ENCODE data around the gene PTMS.

Gene PTMS

DNA sequence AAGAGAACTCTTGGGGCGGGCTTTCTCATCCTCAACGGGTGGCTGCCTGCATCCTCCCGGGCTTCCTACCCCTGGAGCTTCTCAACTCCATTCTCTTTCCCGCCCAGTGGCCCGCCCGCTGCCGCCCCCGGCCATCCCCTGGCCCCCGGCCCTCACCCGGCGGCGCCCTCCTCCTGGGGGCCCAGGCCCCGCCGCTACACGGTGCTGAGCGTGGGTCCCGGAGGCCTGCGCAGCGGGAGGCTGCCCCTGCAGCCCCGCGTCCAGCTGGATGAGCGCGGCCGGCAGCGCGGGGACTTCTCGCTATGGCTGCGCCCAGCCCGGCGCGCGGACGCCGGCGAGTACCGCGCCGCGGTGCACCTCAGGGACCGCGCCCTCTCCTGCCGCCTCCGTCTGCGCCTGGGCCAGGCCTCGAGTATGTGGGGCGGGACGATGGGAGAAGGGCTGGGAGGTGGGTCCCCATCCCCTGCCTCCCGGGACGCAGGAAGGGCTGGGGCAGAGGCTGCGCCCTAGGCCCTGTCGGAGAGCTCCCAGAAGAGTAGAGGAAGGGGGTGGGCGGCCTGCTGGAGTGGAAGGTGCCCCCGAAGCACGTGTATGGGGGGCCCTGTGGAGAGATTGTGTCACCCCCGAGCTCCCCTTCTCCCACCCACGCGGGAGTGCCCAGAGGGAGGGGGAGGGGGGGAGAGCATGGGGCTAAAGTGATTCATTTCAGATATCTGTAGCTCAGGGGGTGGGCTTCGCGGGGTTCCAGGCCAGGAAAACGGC lies 7.6 kb downstream of the PTMS start:
- no peaks in the 10 kb centered on the region for H3K36me3 ChIP-seq (ENCODE audit: control insufficient read depth, insufficient read depth, low read length)
- no peaks in the 10 kb centered on the region for H3K9me3 ChIP-seq (ENCODE audit: control insufficient read depth, low read length)
- H2AFZ ChIP-seq = no peak overlapping the region
- H3K4me1 ChIP-seq = peaks cover 28% of the 10 kb centered on the region
- H3K4me3 ChIP-seq (ENCODE audit: low read depth, low read length) = no peak overlapping the region
- H3K4me2 ChIP-seq (ENCODE audit: low read length) = no peak overlapping the region
- no peak overlapping the region for H3K27ac ChIP-seq
- no peak overlapping the region for H3K9ac ChIP-seq
- no peaks in the 10 kb centered on the region for H3K79me2 ChIP-seq
- no peaks in the 10 kb centered on the region for H3K27me3 ChIP-seq (ENCODE audit: control insufficient read depth, insufficient read depth, low read length)
- no peak for TF ChIP-seq CTCF (IDR thresholded peaks at IDR 0.05)

DNA sequence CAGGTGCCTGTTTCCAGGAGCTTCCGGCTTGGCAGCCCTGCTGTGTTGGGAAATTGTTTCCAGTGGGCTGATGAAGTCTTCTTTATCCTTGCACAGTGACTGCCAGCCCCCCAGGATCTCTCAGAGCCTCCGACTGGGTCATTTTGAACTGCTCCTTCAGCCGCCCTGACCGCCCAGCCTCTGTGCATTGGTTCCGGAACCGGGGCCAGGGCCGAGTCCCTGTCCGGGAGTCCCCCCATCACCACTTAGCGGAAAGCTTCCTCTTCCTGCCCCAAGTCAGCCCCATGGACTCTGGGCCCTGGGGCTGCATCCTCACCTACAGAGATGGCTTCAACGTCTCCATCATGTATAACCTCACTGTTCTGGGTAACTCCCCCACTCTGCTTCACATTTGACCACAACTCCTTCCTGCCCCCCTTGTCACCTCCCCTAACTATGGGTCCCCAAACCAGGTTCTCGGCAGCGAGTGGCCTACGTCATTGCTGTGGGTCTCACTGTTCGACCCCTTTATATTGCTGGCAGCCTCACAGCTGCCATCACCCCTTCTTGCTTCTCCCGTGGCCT lies 8.4 kb downstream of the PTMS start:
- H3K4me2 ChIP-seq (ENCODE audit: low read length) = no peak overlapping the region
- H3K27ac ChIP-seq = no peak overlapping the region
- no peaks in the 10 kb centered on the region for H3K79me2 ChIP-seq
- no peaks in the 10 kb centered on the region for H3K36me3 ChIP-seq (ENCODE audit: control insufficient read depth, insufficient read depth, low read length)
- TF ChIP-seq CTCF (IDR thresholded peaks at IDR 0.05) = no peak
- H3K27me3 ChIP-seq (ENCODE audit: control insufficient read depth, insufficient read depth, low read length) = no peaks in the 10 kb centered on the region
- peaks cover 23% of the 10 kb centered on the region for H3K4me1 ChIP-seq
- no peak overlapping the region for H2AFZ ChIP-seq
- H3K9me3 ChIP-seq (ENCODE audit: control insufficient read depth, low read length) = no peaks in the 10 kb centered on the region
- H3K4me3 ChIP-seq (ENCODE audit: low read depth, low read length) = no peak overlapping the region
- H3K9ac ChIP-seq = no peak overlapping the region

DNA sequence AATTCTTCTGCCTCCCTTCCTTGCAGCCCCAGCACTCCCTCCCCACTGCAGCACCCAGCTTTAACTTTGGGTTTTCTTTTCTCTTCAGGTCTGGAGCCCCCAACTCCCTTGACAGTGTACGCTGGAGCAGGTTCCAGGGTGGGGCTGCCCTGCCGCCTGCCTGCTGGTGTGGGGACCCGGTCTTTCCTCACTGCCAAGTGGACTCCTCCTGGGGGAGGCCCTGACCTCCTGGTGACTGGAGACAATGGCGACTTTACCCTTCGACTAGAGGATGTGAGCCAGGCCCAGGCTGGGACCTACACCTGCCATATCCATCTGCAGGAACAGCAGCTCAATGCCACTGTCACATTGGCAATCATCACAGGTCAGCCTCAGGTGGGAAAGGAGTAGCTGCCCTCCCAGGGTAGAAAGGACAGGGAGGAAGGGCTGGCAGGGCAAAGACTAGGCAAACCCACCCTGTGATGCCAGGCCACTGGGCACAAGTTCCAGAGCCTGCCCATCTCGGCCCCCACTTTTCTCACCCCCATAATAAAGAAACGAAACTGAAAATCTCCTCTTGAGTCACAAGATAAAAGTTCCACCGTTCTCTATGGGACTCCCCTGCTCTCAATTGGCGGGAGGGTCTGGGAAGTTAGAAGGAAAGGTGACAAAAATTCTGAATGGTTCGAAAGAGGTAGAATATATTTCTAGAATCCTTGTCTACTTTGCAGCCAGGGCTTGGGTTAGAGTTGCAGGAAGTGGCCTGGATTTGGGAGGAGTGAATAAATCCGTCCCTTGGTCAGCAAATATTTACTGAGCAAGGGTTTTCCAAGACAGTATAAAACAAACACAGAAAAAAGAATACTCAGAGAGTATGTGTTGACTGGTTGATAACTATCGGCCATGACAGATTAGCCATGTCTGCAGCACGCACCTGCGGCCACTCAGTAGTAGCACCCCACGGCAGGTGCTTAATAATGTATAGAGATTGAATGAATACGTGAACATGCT lies 9.3 kb downstream of the PTMS start:
- peak overlapping the region; percentile 48 for H3K4me2 ChIP-seq (ENCODE audit: low read length)
- no peak overlapping the region for H3K9ac ChIP-seq
- no peak overlapping the region for H3K27ac ChIP-seq
- no peaks in the 10 kb centered on the region for H3K9me3 ChIP-seq (ENCODE audit: control insufficient read depth, low read length)
- no peaks in the 10 kb centered on the region for H3K27me3 ChIP-seq (ENCODE audit: control insufficient read depth, insufficient read depth, low read length)
- peak overlapping the region; percentile 35 for H3K4me3 ChIP-seq (ENCODE audit: low read depth, low read length)
- H3K4me1 ChIP-seq = peaks cover 20% of the 10 kb centered on the region
- H3K79me2 ChIP-seq = no peaks in the 10 kb centered on the region
- H2AFZ ChIP-seq = no peak overlapping the region
- no peaks in the 10 kb centered on the region for H3K36me3 ChIP-seq (ENCODE audit: control insufficient read depth, insufficient read depth, low read length)
- TF ChIP-seq CTCF (IDR thresholded peaks at IDR 0.05) = no peak

DNA sequence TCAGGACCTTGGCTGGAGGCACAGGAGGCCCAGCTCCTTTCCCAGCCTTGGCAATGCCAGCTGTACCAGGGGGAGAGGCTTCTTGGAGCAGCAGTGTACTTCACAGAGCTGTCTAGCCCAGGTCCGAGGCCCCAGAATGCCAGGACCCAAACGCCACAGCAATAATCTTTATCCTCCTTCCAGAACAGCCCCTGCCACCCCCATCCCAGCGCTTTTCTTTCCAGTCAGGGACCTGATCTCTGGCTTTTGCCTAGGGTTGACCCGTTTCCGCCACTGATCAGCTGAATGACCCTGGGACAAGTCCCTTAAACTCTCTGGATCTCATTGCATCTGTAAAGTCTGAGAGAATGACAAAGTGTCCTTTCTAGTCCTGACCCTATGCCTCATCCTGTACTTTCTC lies 11.2 kb downstream of the PTMS start:
- no peak overlapping the region for H3K27ac ChIP-seq
- H3K9ac ChIP-seq = no peak overlapping the region
- H2AFZ ChIP-seq = no peak overlapping the region
- no peak overlapping the region for H3K4me2 ChIP-seq (ENCODE audit: low read length)
- H3K9me3 ChIP-seq (ENCODE audit: control insufficient read depth, low read length) = no peaks in the 10 kb centered on the region
- peaks cover 13% of the 10 kb centered on the region for H3K4me1 ChIP-seq
- TF ChIP-seq CTCF (IDR thresholded peaks at IDR 0.05) = no peak
- H3K27me3 ChIP-seq (ENCODE audit: control insufficient read depth, insufficient read depth, low read length) = no peaks in the 10 kb centered on the region
- H3K4me3 ChIP-seq (ENCODE audit: low read depth, low read length) = no peak overlapping the region
- H3K36me3 ChIP-seq (ENCODE audit: control insufficient read depth, insufficient read depth, low read length) = no peaks in the 10 kb centered on the region
- no peaks in the 10 kb centered on the region for H3K79me2 ChIP-seq

Data from parathyroid adenoma (tissue), 2 donors.